DND-41 (cell line): ENCODE measurements around the gene VAV3.

ENCODE experiments used
- ATAC-seq: fragments of 200-7000 bp; cut with Tn5 transposase; 3 replicates; pipeline ENCODE4 v1.9.1; 2021; ENCODE audit warnings: low read depth; ENCODE audit not compliant: insufficient read depth
- DNase-seq: peaks from one replicate; pipeline ENCODE4 v3.0.0-alpha.2; 2020
- H2AFZ ChIP-seq: 2 replicates; pipeline ENCODE4 v1.6.0; 2012; ENCODE audit warnings: low read depth, low read length
- H3K27ac ChIP-seq: 2 replicates; pipeline ENCODE4 v1.5.1; 2012; ENCODE audit warnings: low read length, inconsistent platforms
- H3K27me3 ChIP-seq: fragments of 200-600 bp; sonication (generic); 2 replicates; pipeline ENCODE4 v1.6.0; 2012; ENCODE audit warnings: low read length, mild to moderate bottlenecking, inconsistent platforms; ENCODE audit not compliant: insufficient read depth, poor library complexity
- H3K36me3 ChIP-seq: 2 replicates; pipeline ENCODE4 v1.5.1; 2012; ENCODE audit warnings: low read length, inconsistent platforms; ENCODE audit not compliant: insufficient read depth
- H3K4me1 ChIP-seq: 2 replicates; pipeline ENCODE4 v1.5.1; 2012; ENCODE audit warnings: mild to moderate bottlenecking, low read length; ENCODE audit not compliant: insufficient read depth
- H3K4me2 ChIP-seq: 2 replicates; pipeline ENCODE4 v1.6.0; 2012; ENCODE audit warnings: mild to moderate bottlenecking, moderate library complexity, low read length, inconsistent platforms; ENCODE audit not compliant: insufficient read depth
- H3K4me3 ChIP-seq, 2 experiments: fragments of 200-600 bp in 1 of 2; shearing (Covaris generic) in 1 of 2; 2 replicates each; pipeline ENCODE4 v1.5.1; 2012 to 2016; ENCODE audit warnings: inconsistent platforms in 2 of 2, low read length in 2 of 2, mild to moderate bottlenecking in 2 of 2, low read depth in 1 of 2, moderate library complexity in 1 of 2
- H3K79me2 ChIP-seq: 2 replicates; pipeline ENCODE4 v1.6.0; 2012; ENCODE audit warnings: low read length, inconsistent platforms; ENCODE audit not compliant: insufficient read depth
- H3K9ac ChIP-seq: 2 replicates; pipeline ENCODE4 v1.6.0; 2012; ENCODE audit warnings: low read depth, mild to moderate bottlenecking, inconsistent platforms, low read length, moderate library complexity
- H3K9me3 ChIP-seq: 2 replicates; pipeline ENCODE4 v1.5.1; 2012; ENCODE audit warnings: low read length, moderate library complexity, mild to moderate bottlenecking, inconsistent platforms; ENCODE audit not compliant: insufficient read depth, severe bottlenecking
- H4K20me1 ChIP-seq: 2 replicates; pipeline ENCODE4 v1.6.0; 2012; ENCODE audit warnings: low read length; ENCODE audit not compliant: insufficient read depth
- CTCF ChIP-seq: IDR thresholded peaks from 2 replicates; pipeline ENCODE4 v1.5.1; 2012; ENCODE audit warnings: borderline replicate concordance, low read length, moderate library complexity, mild to moderate bottlenecking; ENCODE audit not compliant: poor library complexity, severe bottlenecking; ENCODE audit errors: extremely low read depth
- EZH2 ChIP-seq: IDR thresholded peaks from 3 replicates; pipeline ENCODE4 v1.6.1; 2012; ENCODE audit warnings: borderline replicate concordance, low read depth, mild to moderate bottlenecking, moderate library complexity, low read length, inconsistent platforms; ENCODE audit not compliant: severe bottlenecking

Gene VAV3

GRCh38 chr1:107833061-107833460 lies 131.9 kb downstream of the VAV3 start:
- no peak for ATAC-seq
- peak overlapping the region; percentile 79 for H3K27ac ChIP-seq

DNA sequence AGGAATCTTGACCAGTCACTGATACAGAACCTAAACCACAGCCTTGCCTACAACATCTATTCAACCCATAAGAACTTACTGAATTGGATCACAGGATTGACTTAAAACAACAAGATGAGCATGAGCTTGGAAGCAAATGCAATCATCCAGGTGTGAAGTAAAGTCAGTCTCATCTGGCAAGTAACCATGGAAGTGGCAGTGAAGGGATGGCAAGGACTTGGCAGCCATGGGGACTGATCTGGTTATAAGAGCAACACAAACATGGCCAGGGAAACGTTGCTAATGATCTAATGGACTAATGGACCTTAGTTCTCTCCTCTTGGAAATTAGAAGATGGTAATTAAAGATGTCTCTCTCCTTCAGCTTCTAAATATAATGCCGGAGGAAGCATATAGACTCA lies 133.1 kb downstream of the VAV3 start:
- Histone ChIP-seq H4K20me1 (no peaks in the 10 kb centered on the region), H3K79me2 (peaks cover 85% of the 10 kb centered on the region), H3K36me3 (no peaks in the 10 kb centered on the region), H3K27ac (peak overlapping the region; percentile 79), H3K4me3 (no peak overlapping the region), H3K9me3 (no peaks in the 10 kb centered on the region), H3K4me1 (peaks cover 100% of the 10 kb centered on the region), H3K9ac (no peak overlapping the region), H3K4me2 (no peak overlapping the region), H3K27me3 (no peaks in the 10 kb centered on the region), H2AFZ (no peak overlapping the region)
- DNase-seq (no peak), ATAC-seq (no peak)
- TF ChIP-seq EZH2, result no peak
- TF ChIP-seq CTCF, result no peak

More at GRCh38 chr1:107833061-107833460, 131.9 kb downstream of the VAV3 start:
- TF ChIP-seq CTCF (no peak), EZH2 (no peak)
- Histone ChIP-seq H3K4me2 (peak overlapping the region; percentile 15; the same call in 1 of the 2 replicates), H2AFZ (no peak overlapping the region), H3K4me3 (no peak overlapping the region), H3K4me1 (peaks cover 91% of the 10 kb centered on the region), H3K9ac (peak overlapping the region; percentile 4; the same call in 1 of the 2 replicates), H3K36me3 (no peaks in the 10 kb centered on the region), H4K20me1 (no peaks in the 10 kb centered on the region), H3K9me3 (no peaks in the 10 kb centered on the region), H3K79me2 (peaks cover 85% of the 10 kb centered on the region), H3K27me3 (no peaks in the 10 kb centered on the region)
- no peak for DNase-seq

DNA sequence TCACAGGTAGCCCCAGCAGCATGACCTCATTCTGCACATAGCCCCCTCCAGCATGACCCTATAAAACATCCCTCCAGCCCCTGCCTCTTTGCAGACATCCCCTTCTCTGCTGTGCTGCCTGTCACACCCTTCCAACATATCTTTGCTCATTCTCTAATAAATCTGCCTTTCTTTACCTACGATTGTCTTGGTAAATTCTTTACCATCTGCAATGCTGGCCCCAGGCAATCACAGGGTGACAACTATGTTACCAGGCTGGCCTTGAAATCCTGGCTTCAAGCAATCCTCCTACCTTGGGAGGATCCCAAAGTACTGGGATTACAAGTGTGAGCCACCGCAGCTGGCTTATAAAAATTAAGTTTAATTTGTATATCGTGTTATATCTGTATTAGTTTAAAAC lies 134.5 kb downstream of the VAV3 start:
- Histone ChIP-seq H3K4me3 (peak overlapping the region in 1 of 2 experiments; percentile 22; a peak in 1 of 4 replicates), H3K36me3 (peaks cover 3% of the 10 kb centered on the region; the same call in 1 of the 2 replicates), H3K27me3 (no peaks in the 10 kb centered on the region), H2AFZ (no peak overlapping the region), H3K9me3 (no peaks in the 10 kb centered on the region), H3K27ac (peak overlapping the region; percentile 93), H3K4me2 (peak overlapping the region; percentile 61), H3K9ac (peak overlapping the region; percentile 44), H4K20me1 (no peaks in the 10 kb centered on the region), H3K79me2 (peaks cover 83% of the 10 kb centered on the region), H3K4me1 (peaks cover 97% of the 10 kb centered on the region)
- ATAC-seq (no peak), DNase-seq (no peak)
- TF ChIP-seq EZH2 (no peak), CTCF (no peak)

GRCh38 chr1:107830075-107830474 lies 134.9 kb downstream of the VAV3 start:
- Histone ChIP-seq H3K79me2 (peaks cover 79% of the 10 kb centered on the region), H3K4me1 (peaks cover 94% of the 10 kb centered on the region), H2AFZ (no peak overlapping the region), H3K36me3 (peaks cover 3% of the 10 kb centered on the region; the same call in 1 of the 2 replicates), H3K9ac (peak overlapping the region; percentile 44), H4K20me1 (no peaks in the 10 kb centered on the region), H3K4me2 (peak overlapping the region; percentile 61), H3K4me3 (peak overlapping the region in 1 of 2 experiments; percentile 22; a peak in 1 of 4 replicates), H3K27me3 (no peaks in the 10 kb centered on the region), H3K9me3 (no peaks in the 10 kb centered on the region), H3K27ac (peak overlapping the region; percentile 93)
- ATAC-seq (no peak), DNase-seq (peak; percentile 51)
- TF ChIP-seq CTCF, result no peak
- TF ChIP-seq EZH2, result no peak
